Measurements from ENCODE around the gene CD300LG. TPM values are rescaled to one million over a fixed set of nuclear protein-coding genes. Genes with fewer than 3 reads are reported as not detected.
"Not testable (repeated sequence)": the region's sequence is repeated elsewhere in the genome, so short reads cannot be mapped to it uniquely, and the experiment has no call there.

CD300LG gene
- total RNA-seq, 2 experiments from 2014 or later, result not detected

DNA sequence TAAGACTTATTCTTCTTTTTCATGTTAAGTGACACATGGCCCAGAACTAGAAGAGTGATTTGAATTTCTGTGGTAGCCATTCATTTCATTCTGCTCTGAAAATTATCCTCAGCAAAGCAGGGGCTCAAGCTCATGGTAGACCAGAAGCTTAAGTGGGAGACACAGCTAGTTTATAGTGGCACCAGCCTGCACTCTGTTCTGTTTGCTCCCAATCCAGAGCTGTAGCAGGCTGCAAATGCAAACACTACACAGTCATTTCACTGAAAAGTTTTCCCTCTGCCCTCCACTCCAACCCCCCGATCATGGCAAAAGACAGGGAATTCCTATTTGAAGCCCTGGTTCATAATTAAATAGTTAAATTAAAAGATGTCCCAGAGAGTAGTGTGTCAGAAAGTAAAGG is 43.3 kb downstream of the CD300LG start:
- no peaks in the 10 kb centered on the region for H3K9me3 Mint-ChIP-seq (ENCODE audit: insufficient read depth)
- no peak for ATAC-seq
- no peak overlapping the region for H3K27ac Mint-ChIP-seq
- peaks cover 7% of the 10 kb centered on the region for H3K27me3 Mint-ChIP-seq (ENCODE audit: low read depth)
- no peak for DNase-seq
- POLR2A ChIA-PET, result no interaction called here
- no peak overlapping the region for H3K4me3 Mint-ChIP-seq
- no peaks in the 10 kb centered on the region for H3K36me3 Mint-ChIP-seq (ENCODE audit: low read depth)
- CTCF ChIA-PET, result interaction anchor here (3.3 kb wide), 1 partner anchor 11 kb away, joined by 22 read pairs; no protein-coding TSS in a partner anchor
- no peaks in the 10 kb centered on the region for H3K4me1 Mint-ChIP-seq (ENCODE audit: low read depth)

GRCh38 chr17:43891851-43892646 is 45.1 kb downstream of the CD300LG start:
- Mint-ChIP-seq H3K4me1 (ENCODE audit: low read depth) (no peaks in the 10 kb centered on the region), H3K27me3 (ENCODE audit: low read depth) (peaks cover 4% of the 10 kb centered on the region), H3K36me3 (ENCODE audit: low read depth) (no peaks in the 10 kb centered on the region), H3K27ac (no peak overlapping the region), H3K4me3 (no peak overlapping the region), H3K9me3 (ENCODE audit: insufficient read depth) (no peaks in the 10 kb centered on the region)
- DNase-seq (no peak), ATAC-seq (no peak)
- ChIA-PET POLR2A (no interaction called here), CTCF (interaction anchor here (0.7 to 4.7 kb wide), 3 partner anchors 13 to 218 kb away, joined by 3 to 38 read pairs (median 3); no protein-coding TSS in a partner anchor)

DNA sequence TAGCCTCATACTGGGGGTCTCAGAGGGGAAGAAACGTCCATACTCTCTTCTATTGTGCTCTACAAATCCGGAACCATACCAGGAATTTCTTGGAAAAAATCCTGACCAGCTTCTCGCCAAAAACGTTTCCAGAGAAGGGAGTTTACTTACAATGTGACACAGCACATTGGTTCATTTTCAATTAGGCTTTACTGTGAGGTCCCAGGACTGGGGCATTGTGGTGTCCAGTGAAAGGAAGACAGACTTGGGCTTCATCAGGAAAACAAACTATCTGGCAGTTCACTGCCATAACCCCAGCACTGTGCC is 45.6 kb downstream of the CD300LG start:
- Mint-ChIP-seq H3K4me3 (no peak overlapping the region), H3K27me3 (ENCODE audit: low read depth) (peaks cover 6% of the 10 kb centered on the region), H3K36me3 (ENCODE audit: low read depth) (no peaks in the 10 kb centered on the region), H3K27ac (no peak overlapping the region), H3K9me3 (ENCODE audit: insufficient read depth) (no peaks in the 10 kb centered on the region), H3K4me1 (ENCODE audit: low read depth) (no peaks in the 10 kb centered on the region)
- no peak for ATAC-seq
- CTCF ChIA-PET, result interaction anchor here (1.6 to 4.7 kb wide), 2 partner anchors 13 to 17 kb away, joined by 3 to 38 read pairs; no protein-coding TSS in a partner anchor
- no peak for DNase-seq
- POLR2A ChIA-PET, result no interaction called here

GRCh38 chr17:43894494-43894893 is 47.5 kb downstream of the CD300LG start:
- POLR2A ChIA-PET, result interaction anchor here (0.7 kb wide), 1 partner anchor 120 kb away, joined by 3 read pairs; the partner anchor contains the start of gene TMEM101
- DNase-seq; ATAC-seq; H3K4me3 Mint-ChIP-seq; H3K4me1 Mint-ChIP-seq (ENCODE audit: low read depth); H3K27ac Mint-ChIP-seq; H3K9me3 Mint-ChIP-seq (ENCODE audit: insufficient read depth); H3K36me3 Mint-ChIP-seq (ENCODE audit: low read depth); H3K27me3 Mint-ChIP-seq (ENCODE audit: low read depth): not testable (repeated sequence)
- CTCF ChIA-PET, result interaction anchor here (1.2 to 4.7 kb wide), 3 partner anchors 14 to 48 kb away, joined by 3 to 38 read pairs (median 4); no protein-coding TSS in a partner anchor

- CTCF ChIA-PET, result interaction anchor here (1.0 to 3.3 kb wide), 4 partner anchors 12 to 20 kb away, joined by 4 to 14 read pairs (median 4); no protein-coding TSS in a partner anchor
- DNase-seq, result no peak
- H3K4me1 Mint-ChIP-seq (ENCODE audit: low read depth), result peaks cover 8% of the 10 kb centered on the region
- H3K4me3 Mint-ChIP-seq, result no peak overlapping the region
- POLR2A ChIA-PET, result no interaction called here
- H3K36me3 Mint-ChIP-seq (ENCODE audit: low read depth), result no peaks in the 10 kb centered on the region
- H3K27ac Mint-ChIP-seq, result no peak overlapping the region
- peaks cover 9% of the 10 kb centered on the region for H3K27me3 Mint-ChIP-seq (ENCODE audit: low read depth)
- H3K9me3 Mint-ChIP-seq (ENCODE audit: insufficient read depth), result no peaks in the 10 kb centered on the region
- no peak for ATAC-seq
These were observed 50.9 kb downstream of the CD300LG start for GRCh38 chr17:43897831-43898230.

GRCh38 chr17:43898446-43898845 is 51.5 kb downstream of the CD300LG start:
- no peaks in the 10 kb centered on the region for H3K9me3 Mint-ChIP-seq (ENCODE audit: insufficient read depth)
- DNase-seq (no peak), ATAC-seq (no peak)
- ChIA-PET POLR2A (no interaction called here), CTCF (interaction anchor here (1.0 to 3.3 kb wide), 5 partner anchors 12 to 97 kb away, joined by 3 to 14 read pairs (median 4); no protein-coding TSS in a partner anchor)
- H3K4me3 Mint-ChIP-seq, result no peak overlapping the region
- no peaks in the 10 kb centered on the region for H3K36me3 Mint-ChIP-seq (ENCODE audit: low read depth)
- no peak overlapping the region for H3K27ac Mint-ChIP-seq
- H3K27me3 Mint-ChIP-seq (ENCODE audit: low read depth), result peaks cover 9% of the 10 kb centered on the region
- H3K4me1 Mint-ChIP-seq (ENCODE audit: low read depth), result peaks cover 8% of the 10 kb centered on the region

GRCh38 chr17:43900183-43900857 is 53.3 kb downstream of the CD300LG start:
- ChIA-PET POLR2A (interaction anchor here (1.1 kb wide), 1 partner anchor 9 kb away, joined by 5 read pairs; no protein-coding TSS in a partner anchor), CTCF (interaction anchor here (0.9 to 3.3 kb wide), 2 partner anchors 10 to 22 kb away, joined by 6 to 14 read pairs; no protein-coding TSS in a partner anchor)
- Mint-ChIP-seq H3K27me3 (ENCODE audit: low read depth) (peaks cover 19% of the 10 kb centered on the region), H3K36me3 (ENCODE audit: low read depth) (no peaks in the 10 kb centered on the region), H3K4me3 (peak overlapping the region; percentile 68), H3K4me1 (ENCODE audit: low read depth) (peaks cover 8% of the 10 kb centered on the region), H3K27ac (no peak overlapping the region), H3K9me3 (ENCODE audit: insufficient read depth) (no peaks in the 10 kb centered on the region)
- ATAC-seq (peak; percentile 100), DNase-seq (peak; percentile 87)

DNA sequence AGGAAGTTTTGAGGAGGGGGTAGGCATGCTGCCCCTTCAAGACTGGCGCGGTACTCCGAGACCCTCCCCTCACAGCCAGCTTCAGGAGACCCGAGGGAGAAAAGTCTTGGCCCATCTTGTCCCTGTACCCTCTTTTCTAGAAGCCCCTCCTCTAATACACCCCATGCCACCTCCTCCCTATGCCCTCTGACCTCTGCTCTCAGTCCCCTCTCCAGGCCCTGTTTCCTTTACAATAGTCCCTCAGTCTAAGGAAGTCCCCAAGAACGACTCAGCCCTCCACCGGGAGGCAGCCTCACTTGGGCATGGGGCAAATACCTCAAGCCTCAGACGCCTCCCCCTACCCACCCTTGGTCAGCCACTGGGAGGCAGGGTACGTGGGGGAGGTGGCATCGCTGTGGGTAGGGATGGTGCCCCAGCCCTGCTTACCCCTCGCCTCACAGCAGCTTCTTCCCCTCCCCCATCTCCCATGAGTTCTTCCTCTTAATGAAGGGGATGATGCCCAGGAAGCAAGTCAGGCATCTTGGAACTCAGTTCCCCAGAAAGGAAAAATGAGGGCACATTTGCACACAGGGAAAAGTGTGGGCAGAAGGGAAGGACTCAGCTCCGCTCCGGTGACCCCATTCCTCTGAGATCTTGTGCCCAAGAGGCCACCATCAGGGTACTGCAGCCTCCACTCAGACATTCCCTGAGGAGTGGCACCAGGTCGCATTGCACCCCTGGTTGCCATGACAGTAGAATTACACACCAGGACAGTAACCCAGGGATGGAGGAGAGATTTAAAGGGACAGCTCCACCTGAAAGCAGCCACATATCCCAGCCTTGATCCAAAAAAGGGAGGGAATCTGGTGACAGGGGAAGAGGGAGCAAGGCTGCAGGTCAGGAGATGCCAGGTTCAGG is 54.1 kb downstream of the CD300LG start:
- peak overlapping the region; percentile 68 for H3K4me3 Mint-ChIP-seq
- no peak for DNase-seq
- no peak overlapping the region for H3K27ac Mint-ChIP-seq
- no peaks in the 10 kb centered on the region for H3K36me3 Mint-ChIP-seq (ENCODE audit: low read depth)
- peak; percentile 3 for ATAC-seq
- peaks cover 25% of the 10 kb centered on the region for H3K27me3 Mint-ChIP-seq (ENCODE audit: low read depth)
- no peaks in the 10 kb centered on the region for H3K9me3 Mint-ChIP-seq (ENCODE audit: insufficient read depth)
- CTCF ChIA-PET, result interaction anchor here (1.1 kb wide), 1 partner anchor 22 kb away, joined by 3 read pairs; no protein-coding TSS in a partner anchor
- POLR2A ChIA-PET, result interaction anchor here (1.1 kb wide), 1 partner anchor 8 kb away, joined by 5 read pairs; no protein-coding TSS in a partner anchor
- H3K4me1 Mint-ChIP-seq (ENCODE audit: low read depth), result peaks cover 8% of the 10 kb centered on the region

DNA sequence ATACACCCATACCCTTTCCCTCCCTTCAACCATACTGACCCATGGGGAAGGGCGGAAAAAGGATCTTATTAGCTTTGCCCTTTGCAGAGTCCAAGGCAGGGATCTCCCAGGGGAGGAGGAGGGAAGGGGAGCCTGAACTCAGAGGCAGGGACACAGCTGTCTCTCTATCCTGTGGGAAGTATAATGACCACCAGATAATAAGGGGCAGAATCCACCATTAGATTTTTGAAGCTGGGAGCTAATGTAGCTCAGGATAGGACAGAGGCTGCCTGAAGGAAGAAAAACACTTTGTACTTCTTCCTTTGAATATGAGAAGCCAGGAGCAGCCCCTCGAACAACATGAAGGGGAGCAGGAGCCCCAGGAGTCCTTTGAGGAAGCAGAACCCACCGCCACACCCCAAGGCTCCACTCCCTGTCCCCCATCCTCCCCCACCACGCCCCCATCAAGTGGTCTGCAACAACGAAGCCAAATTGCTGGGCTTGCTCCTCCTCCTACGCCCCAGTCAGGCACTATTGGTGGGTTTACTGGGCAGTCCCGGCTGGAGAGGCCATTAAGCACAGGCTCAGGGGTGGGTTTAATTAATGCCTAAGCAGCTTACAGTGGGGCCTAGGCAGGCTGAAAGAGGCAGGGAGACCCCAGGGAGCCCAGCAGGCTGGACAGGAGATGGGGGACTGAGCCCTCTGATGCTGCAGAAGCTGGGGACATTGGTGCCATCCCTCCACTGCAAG is 55.0 kb downstream of the CD300LG start:
- Mint-ChIP-seq H3K36me3 (ENCODE audit: low read depth) (no peaks in the 10 kb centered on the region), H3K27ac (no peak overlapping the region), H3K4me1 (ENCODE audit: low read depth) (peaks cover 14% of the 10 kb centered on the region), H3K4me3 (no peak overlapping the region), H3K27me3 (ENCODE audit: low read depth) (peaks cover 33% of the 10 kb centered on the region), H3K9me3 (ENCODE audit: insufficient read depth) (no peaks in the 10 kb centered on the region)
- POLR2A ChIA-PET, result interaction anchor here (0.9 kb wide), 1 partner anchor 61 kb away, joined by 3 read pairs; no protein-coding TSS in a partner anchor
- no peak for DNase-seq
- CTCF ChIA-PET, result interaction anchor here (1.1 to 1.9 kb wide), 2 partner anchors 12 to 23 kb away, joined by 3 to 5 read pairs; no protein-coding TSS in a partner anchor
- no peak for ATAC-seq

GRCh38 chr17:43905400-43905984 is 58.5 kb downstream of the CD300LG start:
- POLR2A ChIA-PET, result no interaction called here
- H3K27ac Mint-ChIP-seq, result no peak overlapping the region
- ATAC-seq (no peak), DNase-seq (no peak)
- H3K27me3 Mint-ChIP-seq (ENCODE audit: low read depth), result peaks cover 46% of the 10 kb centered on the region
- no peak overlapping the region for H3K4me3 Mint-ChIP-seq
- CTCF ChIA-PET, result no interaction called here
- H3K9me3 Mint-ChIP-seq (ENCODE audit: insufficient read depth), result no peaks in the 10 kb centered on the region
- no peaks in the 10 kb centered on the region for H3K36me3 Mint-ChIP-seq (ENCODE audit: low read depth)
- peaks cover 21% of the 10 kb centered on the region for H3K4me1 Mint-ChIP-seq (ENCODE audit: low read depth)

Data from activated CD8-positive, alpha-beta T cell treated with anti-CD3 and anti-CD28 coated beads, Interleukin-2, amount 10 ng/mL, durations not matched to agents 7 days and 5 days (primary cell).